ENCODE results near the gene FBXW7.

The FBXW7 gene

DNA sequence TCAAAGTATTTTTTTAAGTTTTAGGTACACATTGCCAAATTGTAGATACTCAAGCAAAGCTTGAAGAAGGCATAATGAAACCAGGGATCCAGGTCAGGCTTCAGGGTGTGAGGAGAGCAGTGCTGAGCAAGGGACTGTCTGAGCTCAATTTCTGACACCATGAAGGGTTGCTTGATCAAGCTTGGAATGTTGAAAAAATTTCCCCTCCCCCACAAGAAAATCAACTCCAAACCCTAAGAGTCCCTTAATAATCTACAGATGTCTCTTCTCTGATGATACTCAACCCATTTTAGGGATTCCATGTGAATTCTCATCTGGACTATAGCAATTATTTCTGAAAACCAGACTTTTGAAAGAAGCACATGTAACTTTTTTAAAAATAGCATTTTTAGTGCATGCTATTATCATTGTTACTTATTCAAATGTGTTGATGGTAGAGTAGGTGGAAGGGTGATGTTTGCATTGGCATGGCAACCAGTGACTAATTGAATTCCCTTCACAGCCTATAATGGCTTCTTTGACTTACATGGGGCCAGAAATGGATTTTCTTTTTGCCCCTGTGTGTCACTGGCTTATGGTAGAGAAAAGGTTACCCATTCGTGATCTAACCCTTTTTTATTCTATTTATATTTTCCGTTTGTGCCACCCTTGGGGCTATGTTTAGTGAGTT, 252.0 kb downstream of the FBXW7 start:
- no peak for DNase-seq (ENCODE audit: low read depth)

DNA sequence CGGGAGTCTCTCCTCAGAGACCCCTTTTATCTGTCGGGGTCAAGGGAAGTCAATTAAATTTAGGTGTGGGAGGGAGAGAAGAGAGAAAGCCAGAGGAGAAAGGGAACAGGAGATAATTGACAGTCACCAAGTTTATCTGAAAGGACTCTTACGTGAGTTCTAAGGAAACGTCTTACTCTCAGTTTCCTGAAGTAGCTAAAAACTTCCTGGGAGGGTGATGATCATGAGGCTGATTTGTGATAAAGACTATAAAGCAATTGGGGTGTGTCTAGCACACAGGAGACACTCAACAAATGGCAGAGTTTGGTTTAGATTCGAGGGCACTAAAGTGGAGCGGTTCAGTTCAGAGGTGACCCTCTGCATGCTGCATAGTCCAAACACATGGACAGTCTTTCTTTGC, 254.1 kb downstream of the FBXW7 start:
- DNase-seq (ENCODE audit: low read depth): no peak

DNA sequence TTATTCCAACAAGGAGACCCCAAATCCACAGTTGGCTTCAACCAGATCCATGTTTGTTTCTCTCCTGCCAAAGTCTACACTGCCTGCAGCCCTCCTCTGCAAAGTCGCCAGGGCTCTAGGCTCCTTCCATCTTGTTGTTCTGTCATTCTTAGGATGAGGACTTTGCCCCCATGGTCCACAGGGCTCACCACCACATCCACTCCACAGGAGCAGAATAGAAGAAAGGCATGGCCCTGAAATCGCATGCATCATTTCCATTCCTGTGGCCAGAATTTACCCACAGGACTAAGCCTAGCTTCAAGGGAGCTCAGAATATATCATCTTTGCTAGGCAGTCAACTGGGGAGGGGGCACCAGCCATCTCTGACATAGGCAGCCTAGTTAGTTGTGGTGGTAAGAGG, 254.7 kb downstream of the FBXW7 start:
- no peak for DNase-seq (ENCODE audit: low read depth)

DNA sequence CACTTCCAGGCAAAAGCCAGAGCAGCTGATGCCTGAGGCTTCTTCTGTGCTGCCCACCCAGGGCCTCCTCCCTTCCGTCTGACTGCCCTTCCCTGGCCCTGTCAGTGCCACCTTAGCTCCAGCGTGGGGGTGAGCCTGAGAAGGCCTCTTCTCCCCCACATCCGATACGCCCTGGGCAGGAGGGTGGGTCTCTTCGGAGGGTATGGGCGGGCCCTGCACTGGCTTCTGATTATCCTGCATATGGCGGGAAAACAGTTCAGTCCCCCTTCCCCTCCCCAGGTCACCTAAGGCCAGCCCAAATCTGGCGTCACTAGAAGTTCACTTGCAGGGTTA, 256.7 kb downstream of the FBXW7 start:
- DNase-seq (ENCODE audit: low read depth): no peak

DNA sequence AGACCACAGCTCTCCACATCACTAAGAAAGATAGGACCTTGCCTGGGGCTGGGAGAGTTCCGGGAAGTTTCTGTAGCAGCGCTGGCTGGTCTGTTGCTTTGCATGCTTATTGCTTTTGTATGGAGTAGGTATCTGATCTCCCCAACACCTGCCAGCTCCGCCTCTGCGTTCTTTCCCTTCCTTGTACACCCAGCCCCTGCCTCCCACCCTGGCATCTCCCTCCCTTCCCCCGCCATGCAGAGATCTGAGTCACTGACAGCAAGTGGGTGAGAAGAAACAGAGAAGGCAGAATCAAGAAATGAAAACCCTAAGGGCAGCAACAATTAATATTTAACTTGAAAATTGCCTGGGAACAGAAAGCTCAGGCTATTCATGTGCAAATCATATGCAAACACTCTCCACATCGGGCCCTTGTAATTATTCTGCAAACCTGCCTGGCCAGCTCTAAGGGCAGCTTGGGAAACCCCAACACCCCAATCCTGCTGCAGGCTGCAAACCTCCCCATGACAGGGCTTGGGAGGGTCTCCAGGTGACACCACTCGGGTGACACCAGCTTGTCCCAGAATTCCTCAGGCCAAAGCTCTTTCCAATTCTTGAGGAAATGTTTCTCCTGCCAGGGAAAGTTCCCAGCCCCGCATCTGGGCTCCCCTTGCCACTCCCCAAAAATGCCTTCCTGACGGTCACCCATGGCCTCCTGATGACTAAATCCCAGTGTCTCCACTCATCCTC, 257.2 kb downstream of the FBXW7 start:
- DNase-seq (ENCODE audit: low read depth): no peak

DNA sequence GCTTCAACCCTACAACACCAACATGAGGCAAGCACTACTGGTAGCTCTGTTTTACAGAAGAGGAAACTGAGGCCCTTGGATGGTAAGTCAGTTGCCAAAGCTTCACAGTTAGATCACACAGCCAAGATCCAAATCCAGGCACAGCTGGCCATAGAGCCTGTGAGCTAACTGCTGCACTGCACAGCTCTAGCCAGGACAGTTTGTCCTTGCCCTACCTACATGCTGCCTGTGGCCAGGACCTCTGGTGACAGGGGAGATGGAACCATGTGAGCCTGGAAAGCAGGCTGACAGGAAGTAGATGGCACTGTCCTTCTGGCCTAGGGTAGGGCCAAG, 257.8 kb downstream of the FBXW7 start:
- no peak for DNase-seq (ENCODE audit: low read depth)

GRCh38 chr4:152277333-152277732, 258.6 kb downstream of the FBXW7 start:
- DNase-seq (ENCODE audit: low read depth): no peak

GRCh38 chr4:152273343-152273742, 262.5 kb downstream of the FBXW7 start:
- DNase-seq (ENCODE audit: low read depth): no peak

Measured in stimulated activated CD8-positive, alpha-beta memory T cell treated with anti-CD3 and anti-CD28 coated beads, Interleukin-12 subunit alpha, Interleukin-12 subunit beta, amount 100 ng/mL, for 1 hour (primary cell).